Measurements from ENCODE around the gene CASP2. TPM values are rescaled to one million over a fixed set of nuclear protein-coding genes. Genes with fewer than 3 reads are reported as not detected.

Gene CASP2
- total and polyA plus RNA-seq, 10 of the 15 experiments (the other 5 are each of a cell fraction or from before 2014, with no cell fraction given), result 12.1 to 60.4 (median 26.2) TPM

- H3K9me3 ChIP-seq (replicated peaks; ENCODE audit: control insufficient read depth, insufficient read depth, low read length), result no peaks in the 10 kb centered on the region; the same call in 2 of the 3 replicates
- ChIA-PET CTCF (interaction anchor here (0.8 to 2.9 kb wide), 5 partner anchors 9 to 49 kb away, joined by 3 to 17 read pairs (median 3); no protein-coding TSS in a partner anchor), SMC1A (ENCODE audit: uncharacterized antibody, unreplicated experiment) (interaction anchor here (0.6 to 1.8 kb wide), 8 partner anchors 19 to 125 kb away, joined by 3 to 7 read pairs (median 4); partner anchors contain the start of gene GSTK1), RAD21 (ENCODE audit: unreplicated experiment) (interaction anchor here (0.6 to 0.8 kb wide), 2 partner anchors 26 to 281 kb away, joined by 4 to 5 read pairs; partner anchors contain the start of gene GSTK1), POLR2A (interaction anchor here (1.1 kb wide), 2 partner anchors 10 to 26 kb away, joined by 3 to 5 read pairs; partner anchors contain the start of gene GSTK1)
- in situ Hi-C loops (cut with MboI) (no loop called here), intact Hi-C loops (cut with micrococcal nuclease; ENCODE audit: unreplicated experiment) (loop anchor here (2.0 kb wide), 2 partner anchors 27 to 91 kb away; partner anchors contain the start of genes GSTK1 and ZYX)
- peak overlapping the region; percentile 92 for H3K27ac ChIP-seq (ENCODE audit: control insufficient read depth, insufficient read depth)
- peak overlapping the region; percentile 85 for H3K4me2 ChIP-seq (ENCODE audit: control insufficient read depth, insufficient read depth)
- ATAC-seq, result 0 out of 3 replicates have a peak, but pooled peaks have one; percentile 2
- DNase-seq (ENCODE audit: low read depth, low spot score), result no peak
- H3K4me3 ChIP-seq, result peak overlapping the region; percentile 78
- H3K27me3 ChIP-seq (replicated peaks in 1 of 2; ENCODE audit: control insufficient read depth in 2 of 2, insufficient read depth in 2 of 2, low read length in 1 of 2), result no peaks in the 10 kb centered on the region
- no peaks in the 10 kb centered on the region for H4K20me1 ChIP-seq (ENCODE audit: control insufficient read depth, insufficient read depth)
- no TSS peak for BruUV-seq (replicated peaks)
- peaks cover 35% of the 10 kb centered on the region for H3K79me2 ChIP-seq (ENCODE audit: control insufficient read depth, insufficient read depth, low read length)
- H3K9ac ChIP-seq (ENCODE audit: control insufficient read depth, insufficient read depth, low read length), result peak overlapping the region; percentile 85
- H2AFZ ChIP-seq (ENCODE audit: control insufficient read depth, low read depth, low read length), result peak overlapping the region; percentile 2; the same call in 1 of the 2 replicates
- no peak for FAIRE-seq
- peaks cover 9 to 13% of the 10 kb centered on the region in 2 experiments for H3K36me3 ChIP-seq (ENCODE audit: control insufficient read depth in 2 of 2, insufficient read depth in 2 of 2, low read length in 1 of 2)
- 23% methylated on average over 6 of the region's 6 CpGs for WGBS (ENCODE audit: insufficient coverage, insufficient replicate concordance, low lambda C conversion rate, missing lambda C conversion rate)
- 0 out of 2 replicates have a peak, but pooled peaks cover 3% of the 10 kb centered on the region for H3K4me1 ChIP-seq (ENCODE audit: control insufficient read depth, insufficient read depth, low read length)
- TF ChIP-seq MYC (IDR thresholded peaks at IDR 0.05; ENCODE audit: insufficient read depth, insufficient read length, insufficient replicate concordance, low read length, severe bottlenecking) (no peak), SPI1 (IDR thresholded peaks at IDR 0.05; ENCODE audit: borderline replicate concordance, insufficient read depth, low read depth, low read length) (peak; percentile 78), POLR2AphosphoS2 (IDR thresholded peaks at IDR 0.05; ENCODE audit: low read depth, low read length) (no peak), CBX5 (IDR thresholded peaks at IDR 0.05; ENCODE audit: low read depth) (no peak), CEBPZ (IDR thresholded peaks at IDR 0.05; ENCODE audit: low read depth, low read length) (no peak), IKZF1 (conservative IDR thresholded peaks at IDR 0.05) (0 out of 2 replicates have a peak, but pooled peaks have one; percentile 12), E2F8 (IDR thresholded peaks at IDR 0.05; ENCODE audit: low read depth, partially characterized antibody) (no peak), NRF1 (conservative IDR thresholded peaks at IDR 0.05; ENCODE audit: low read depth, low read length) (no peak), TAF1 (IDR thresholded peaks at IDR 0.05; ENCODE audit: borderline replicate concordance, low read depth, low read length) (no peak), TCF12 (IDR thresholded peaks at IDR 0.05; ENCODE audit: low read depth, low read length) (no peak), REST (IDR thresholded peaks at IDR 0.05; ENCODE audit: low read depth, low read length) (no peak), SREBF2 (IDR thresholded peaks at IDR 0.05; ENCODE audit: low read length) (no peak)
Measured at GRCh38 chr7:143289421-143289820, 1.3 kb downstream of the CASP2 start.
